GM10266 (cell line): ENCODE measurements around the gene RFNG.
"Not testable (repeated sequence)": the region's sequence is repeated elsewhere in the genome, so short reads cannot be mapped to it uniquely, and the experiment has no call there.

Experiments used
- DNase-seq: peaks from one replicate; pipeline ENCODE4 v3.0.0; 2012; ENCODE audit errors: extremely low spot score
- TF ChIP-seq, protein P1 (sequence below): IDR thresholded peaks from 2 replicates; pipeline ENCODE4 v1.5.1; 2012; ENCODE audit warnings: mild to moderate bottlenecking, low read depth; ENCODE audit not compliant: control insufficient read depth, insufficient read depth; ENCODE audit errors: missing control alignments

RFNG gene

DNA sequence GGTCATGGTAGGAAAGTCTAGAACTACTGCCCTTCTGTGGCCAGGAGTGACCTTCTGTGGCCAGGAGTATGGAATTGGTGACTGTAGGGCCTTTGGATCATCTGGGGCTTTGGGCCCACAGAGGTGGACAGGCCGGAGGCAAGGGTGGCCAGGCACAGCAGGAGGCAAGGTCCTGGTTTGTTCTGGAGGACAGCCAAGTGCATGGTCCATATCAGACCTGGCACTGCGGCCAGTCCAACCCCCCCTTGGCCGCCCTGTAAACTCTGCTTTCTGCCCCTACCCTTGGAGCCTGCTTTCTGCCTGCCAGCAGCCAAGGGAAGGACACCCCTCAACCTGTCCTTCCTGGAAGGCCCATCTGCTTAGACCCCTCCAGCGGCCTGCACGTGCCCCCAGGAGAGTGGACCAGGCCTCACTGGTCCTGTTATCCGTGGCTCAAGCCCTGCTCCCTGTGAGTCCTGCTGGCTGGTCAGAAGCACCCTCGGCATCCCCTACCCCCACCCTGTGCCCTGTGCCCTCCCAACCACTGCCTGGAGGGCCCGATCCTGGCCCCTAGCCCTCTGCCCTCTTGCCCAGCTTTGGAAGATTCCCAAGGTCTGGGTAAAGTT, 11.8 kb downstream of the RFNG start:
- DNase-seq = no peak
- TF ChIP-seq, protein P1, sequence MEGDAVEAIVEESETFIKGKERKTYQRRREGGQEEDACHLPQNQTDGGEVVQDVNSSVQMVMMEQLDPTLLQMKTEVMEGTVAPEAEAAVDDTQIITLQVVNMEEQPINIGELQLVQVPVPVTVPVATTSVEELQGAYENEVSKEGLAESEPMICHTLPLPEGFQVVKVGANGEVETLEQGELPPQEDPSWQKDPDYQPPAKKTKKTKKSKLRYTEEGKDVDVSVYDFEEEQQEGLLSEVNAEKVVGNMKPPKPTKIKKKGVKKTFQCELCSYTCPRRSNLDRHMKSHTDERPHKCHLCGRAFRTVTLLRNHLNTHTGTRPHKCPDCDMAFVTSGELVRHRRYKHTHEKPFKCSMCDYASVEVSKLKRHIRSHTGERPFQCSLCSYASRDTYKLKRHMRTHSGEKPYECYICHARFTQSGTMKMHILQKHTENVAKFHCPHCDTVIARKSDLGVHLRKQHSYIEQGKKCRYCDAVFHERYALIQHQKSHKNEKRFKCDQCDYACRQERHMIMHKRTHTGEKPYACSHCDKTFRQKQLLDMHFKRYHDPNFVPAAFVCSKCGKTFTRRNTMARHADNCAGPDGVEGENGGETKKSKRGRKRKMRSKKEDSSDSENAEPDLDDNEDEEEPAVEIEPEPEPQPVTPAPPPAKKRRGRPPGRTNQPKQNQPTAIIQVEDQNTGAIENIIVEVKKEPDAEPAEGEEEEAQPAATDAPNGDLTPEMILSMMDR = no peak

DNA sequence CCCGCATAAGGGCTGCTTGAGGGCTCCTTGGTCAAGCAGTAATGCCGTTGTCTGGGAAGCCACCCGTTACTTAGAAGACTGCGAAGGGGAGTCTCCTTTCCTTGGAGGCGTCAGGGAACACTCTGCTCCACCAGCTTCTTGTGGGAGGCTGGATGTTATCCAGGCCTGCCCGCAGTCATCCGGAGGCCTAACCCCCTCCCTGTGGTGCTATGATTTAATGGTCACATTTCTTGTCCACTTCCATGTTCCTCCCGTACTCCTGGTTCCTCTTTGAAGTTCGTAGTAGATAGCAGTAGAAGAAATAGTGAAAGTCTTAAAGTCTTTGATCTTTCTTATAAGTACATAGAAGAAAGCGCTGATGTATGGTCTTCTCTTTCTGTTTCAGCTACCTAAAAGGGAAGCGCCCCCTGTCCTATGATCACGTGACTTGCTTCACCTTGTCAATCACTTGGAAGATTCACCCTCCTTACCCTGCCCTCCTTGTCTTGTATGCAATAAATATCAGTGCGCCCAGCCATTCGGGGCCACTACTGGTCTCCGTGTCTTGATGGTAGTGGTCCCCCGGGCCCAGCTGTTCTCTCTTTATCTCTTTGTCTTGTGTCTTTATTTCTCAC, 12.7 kb downstream of the RFNG start:
- DNase-seq = not testable (repeated sequence)

DNA sequence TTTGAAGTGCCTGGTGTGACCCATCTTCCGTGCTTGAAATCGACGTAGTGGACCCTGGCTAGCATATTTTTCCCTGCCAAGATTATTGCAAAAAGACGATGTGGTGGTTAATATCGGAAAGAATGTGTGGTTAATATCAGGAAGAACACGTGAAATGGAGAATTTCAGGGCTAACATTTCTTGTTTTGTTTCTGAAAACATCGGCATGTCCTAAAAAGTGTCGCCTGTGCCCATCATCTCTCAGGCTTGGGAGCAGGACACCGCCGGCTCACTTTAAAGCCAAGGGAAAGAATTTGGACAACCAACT, 13.8 kb downstream of the RFNG start:
- TF ChIP-seq, protein P1 = no peak
- no peak for DNase-seq

DNA sequence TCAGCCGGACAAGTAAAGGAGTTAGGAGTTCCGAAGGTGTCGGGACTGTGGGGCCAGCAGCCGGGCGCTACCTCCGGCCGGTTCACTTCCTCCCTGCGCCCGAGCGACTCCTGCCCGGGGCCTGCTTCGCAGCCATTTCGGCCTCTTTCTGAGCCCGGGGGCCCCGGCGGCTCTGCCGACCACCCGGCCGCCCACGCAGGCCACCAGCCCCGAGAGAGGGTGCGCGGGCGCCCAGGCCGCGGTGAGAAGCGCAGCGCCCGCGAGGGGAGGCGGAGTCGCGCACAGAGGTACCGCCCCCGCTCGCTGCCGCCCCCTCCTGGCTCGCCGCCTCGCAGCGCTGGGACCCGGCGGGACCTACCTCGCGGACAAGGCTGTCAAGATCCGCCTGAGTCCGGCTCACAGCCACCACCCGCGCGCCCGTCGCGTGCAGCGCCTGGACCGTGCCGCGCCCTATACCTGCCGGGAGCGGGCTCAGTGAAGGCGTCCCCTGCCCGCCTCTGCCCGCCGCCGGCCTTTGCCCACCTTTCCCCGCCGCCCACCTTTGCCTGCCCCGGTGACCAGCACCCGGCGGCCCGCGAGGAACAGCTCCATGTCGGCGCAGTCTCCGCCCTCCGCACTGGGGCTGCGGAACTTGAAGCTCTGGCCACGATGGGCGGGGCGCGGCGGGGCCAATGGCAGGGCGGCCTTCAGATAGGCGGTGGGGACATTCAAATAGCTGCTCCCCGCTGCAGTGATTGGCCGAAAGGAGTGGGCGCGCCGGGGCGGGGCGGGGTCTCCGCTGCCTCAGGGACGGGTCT, 14.3 kb downstream of the RFNG start, which contains the start of gene DCXR:
TSS of gene DCXR (minus strand) at position 606 of the 797 bp plus-strand sequence. CDS start at position 591, 15 bp downstream.
- DNase-seq = peak; percentile 98
- TF ChIP-seq, protein P1 = peak; percentile 91

DNA sequence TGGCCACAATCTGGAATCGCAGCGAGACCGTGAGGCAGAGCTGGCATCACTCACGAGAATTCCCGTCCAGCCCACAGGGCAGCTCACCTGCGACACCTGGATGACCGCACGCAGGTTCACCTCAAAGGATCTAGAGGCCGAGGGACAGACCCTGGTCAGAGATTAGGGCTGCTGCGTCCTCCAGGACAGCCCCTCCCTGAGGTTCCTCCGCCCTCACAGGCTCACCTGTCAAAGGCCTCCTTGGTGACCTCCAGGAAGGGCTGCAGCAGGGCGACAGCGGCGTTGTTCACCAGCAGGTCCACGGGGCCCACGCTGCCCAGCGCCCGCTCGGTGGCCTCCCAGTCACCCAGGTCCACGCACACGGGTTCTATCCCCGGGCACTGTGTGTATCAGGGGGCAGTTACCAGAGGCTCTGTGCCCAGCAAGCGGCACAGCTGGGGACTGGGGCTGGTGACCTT, 14.9 kb downstream of the RFNG start:
- TF ChIP-seq, protein P1 = no peak
- DNase-seq = no peak

DNA sequence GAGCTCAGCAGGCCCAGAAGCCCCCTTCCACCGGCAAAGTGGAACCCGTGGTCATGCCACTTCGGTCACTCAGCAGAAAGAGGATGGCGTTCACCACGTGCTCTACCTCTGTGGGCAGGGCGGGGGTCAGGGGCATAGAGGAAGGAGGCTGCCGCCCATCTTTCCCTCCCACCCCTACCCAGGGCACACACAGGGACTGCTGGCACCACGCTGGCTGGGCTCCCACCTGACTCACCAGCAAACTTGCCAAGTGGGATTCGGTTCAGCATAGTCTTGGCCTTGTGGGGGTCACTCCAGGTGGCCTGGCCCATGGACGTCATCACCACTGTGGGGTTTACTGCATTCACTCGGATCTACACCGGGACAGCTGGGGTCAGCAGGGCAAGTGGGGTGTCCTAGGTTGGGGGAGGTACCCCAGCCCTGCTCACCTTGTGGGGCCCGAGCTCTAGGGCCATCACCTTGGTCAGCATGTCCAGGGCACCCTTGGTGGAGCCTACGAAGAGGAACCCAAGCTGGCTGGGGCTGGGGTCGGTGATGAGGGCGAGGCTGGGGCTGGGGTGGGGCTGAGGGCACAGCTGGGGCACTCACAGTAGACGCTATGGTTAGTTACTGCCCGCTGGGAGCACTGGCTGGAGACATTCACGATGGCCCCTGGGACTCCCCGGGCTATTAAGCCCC, 15.5 kb downstream of the RFNG start:
- DNase-seq = no peak
- TF ChIP-seq, protein P1 = no peak

DNA sequence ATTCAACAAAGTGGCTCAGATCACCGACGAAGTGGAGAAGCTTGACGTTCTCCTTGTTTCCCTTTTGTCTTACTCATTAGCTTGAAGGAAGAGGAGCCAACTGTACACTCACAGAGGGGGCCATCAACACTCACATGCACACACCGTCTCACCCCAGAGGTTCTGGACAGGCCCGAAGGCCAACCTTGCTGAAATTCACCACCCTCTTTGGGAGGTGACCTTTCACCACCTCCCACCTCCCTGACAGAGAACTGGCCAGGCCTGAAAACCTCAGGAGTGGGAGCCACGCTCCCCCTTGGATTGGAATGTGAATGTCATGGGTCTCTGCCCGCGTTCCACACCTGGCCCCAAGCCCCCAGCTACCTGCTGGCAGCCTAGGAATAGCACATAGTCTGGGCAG, 16.1 kb downstream of the RFNG start:
- TF ChIP-seq, protein P1 = no peak
- no peak for DNase-seq
